HepG2 (cell line): ENCODE data around the gene GNG3. TPM values are rescaled to one million over a fixed set of nuclear protein-coding genes. Genes with fewer than 3 reads are reported as not detected.

Experiments
- ATAC-seq: fragments of 200-7000 bp; cut with Tn5 transposase; 3 replicates; pipeline ENCODE4 v1.9.1; 2020; ENCODE audit warnings: mild to moderate bottlenecking, moderate library complexity
- BruUV-seq: library from RNA; stranded (reverse); fragments of 400-500 nt; replicated peaks from 2 replicates; lab custom pipeline; 2021; lab: Mats Ljungman, UMichigan
- CTCF ChIA-PET: fragments of 300-600 bp; formaldehyde crosslinking; extraction: SDS; loops from one replicate; lab custom pipeline; 2021; ENCODE audit warnings: low total read pairs, inconsistent platforms, low intra/inter-chr PET ratio; lab: Yijun Ruan, JAX
- POLR2A ChIA-PET: fragments of 350-600 bp; sonication (Branson Sonifier 250); formaldehyde crosslinking; loops from one replicate; lab custom pipeline; 2020; ENCODE audit warnings: antibody characterized with exemption, inconsistent platforms; lab: Yijun Ruan, JAX
- DNase-seq: peaks from one replicate; pipeline ENCODE4 v3.0.0-alpha.2; 2015; ENCODE audit warnings: low spot score
- FAIRE-seq: peaks from 3 replicates; lab custom pipeline; 2011; peaks lifted over from hg19 to GRCh38; lab: Jason Lieb, UNC
- H2AFZ ChIP-seq: one replicate; pipeline ENCODE4 v1.6.1; 2011; ENCODE audit warnings: low read length, inconsistent platforms
- H3K27ac ChIP-seq: fragments of 300-600 bp; 3 replicates; pipeline ENCODE4 v1.8.0; 2011; ENCODE audit warnings: mixed run types, mild to moderate bottlenecking, mixed read lengths, low read length, inconsistent platforms; ENCODE audit not compliant: insufficient read depth; ENCODE audit errors: extremely low read length
- H3K27me3 ChIP-seq, 2 experiments: fragments of 200-600 bp in 1 of 2; 2 replicates in 1 of 2; 3 replicates in 1 of 2; pipeline versions ENCODE4 v1.6.0 to v1.8.0; 2011; ENCODE audit warnings: low read length in 2 of 2, mild to moderate bottlenecking in 2 of 2, moderate library complexity in 2 of 2, inconsistent platforms in 1 of 2; ENCODE audit not compliant: insufficient read depth in 2 of 2, control insufficient read depth in 1 of 2
- H3K36me3 ChIP-seq, 2 experiments: fragments of 200-600 bp in 1 of 2; replicated peaks in 1 of 2; 2 replicates in 1 of 2; 3 replicates in 1 of 2; pipeline versions ENCODE4 v1.5.1 to v1.8.0; 2011; ENCODE audit warnings: low read length in 2 of 2, inconsistent platforms in 1 of 2; ENCODE audit not compliant: insufficient read depth in 2 of 2, control insufficient read depth in 1 of 2
- H3K4me1 ChIP-seq: 2 replicates; pipeline ENCODE4 v1.5.1; 2012; ENCODE audit warnings: low read length, inconsistent platforms; ENCODE audit not compliant: insufficient read depth
- H3K4me2 ChIP-seq: 2 replicates; pipeline ENCODE4 v1.6.0; 2011; ENCODE audit warnings: low read depth, low read length, inconsistent platforms
- H3K4me3 ChIP-seq, 3 experiments: fragments of 200-600 bp in 1 of 3; sonication (generic), shearing (Covaris generic) in 1 of 3; replicated peaks in 1 of 3; 2 replicates each; pipeline ENCODE4 v1.5.1; 2011 to 2016; ENCODE audit warnings: low read length in 3 of 3, inconsistent platforms in 2 of 3, low read depth in 2 of 3, mild to moderate bottlenecking in 2 of 3, control low read depth in 1 of 3, mixed read lengths in 1 of 3; ENCODE audit not compliant: insufficient read depth in 1 of 3
- H3K79me2 ChIP-seq: one replicate; pipeline ENCODE4 v1.6.1; 2011; ENCODE audit warnings: low read length, inconsistent platforms; ENCODE audit not compliant: insufficient read depth
- H3K9ac ChIP-seq: 2 replicates; pipeline ENCODE4 v1.6.0; 2011; ENCODE audit warnings: mild to moderate bottlenecking, low read depth, low read length, inconsistent platforms; ENCODE audit not compliant: insufficient read depth
- H3K9me3 ChIP-seq: 2 replicates; pipeline ENCODE4 v1.5.1; 2012; ENCODE audit warnings: mild to moderate bottlenecking, low read length
- H4K20me1 ChIP-seq: 2 replicates; pipeline ENCODE4 v1.6.0; 2011; ENCODE audit warnings: inconsistent platforms, mild to moderate bottlenecking, low read length, moderate library complexity; ENCODE audit not compliant: insufficient read depth
- MEF2D ChIP-seq: sonication (generic); formaldehyde crosslinking; IDR thresholded peaks from 2 replicates; pipeline ENCODE4 v1.5.1; 2020; ENCODE audit warnings: mild to moderate bottlenecking, missing genetic modification reagents
- PBX2 ChIP-seq: IDR thresholded peaks from 2 replicates; pipeline ENCODE4 v1.6.1; 2016; ENCODE audit warnings: control low read depth
- RERE ChIP-seq: IDR thresholded peaks from 2 replicates; pipeline ENCODE4 v1.6.1; 2016; ENCODE audit warnings: low read depth, missing genetic modification reagents, missing compliant biosample characterization
- SIX1 ChIP-seq: sonication (generic); formaldehyde crosslinking; IDR thresholded peaks from 2 replicates; pipeline ENCODE4 v1.4.0; 2020; ENCODE audit warnings: missing genetic modification reagents, borderline replicate concordance
- TAF1 ChIP-seq: sonication (generic); formaldehyde crosslinking; IDR thresholded peaks from 2 replicates; pipeline ENCODE4 v1.4.0; 2020; ENCODE audit warnings: missing genetic modification reagents
- XRCC5 ChIP-seq: fragments of 200-400 bp; formaldehyde crosslinking; optimal IDR thresholded peaks from 2 replicates; pipeline ENCODE3; 2017; ENCODE audit warnings: mild to moderate bottlenecking, low read length
- YEATS2 ChIP-seq: sonication (generic); formaldehyde crosslinking; IDR thresholded peaks from 2 replicates; pipeline ENCODE4 v1.4.0; 2020; ENCODE audit warnings: missing genetic modification reagents, borderline replicate concordance
- ZNF512B ChIP-seq: sonication (generic); formaldehyde crosslinking; IDR thresholded peaks from 2 replicates; pipeline ENCODE4 v1.5.1; 2020; ENCODE audit warnings: missing genetic modification reagents, mild to moderate bottlenecking, borderline replicate concordance
- WGBS: methylation state at CpG from one replicate; pipeline ENCODE4 v1.1.6; 2017; ENCODE audit warnings: low lambda C conversion rate; 5-methylcytosine and 5-hydroxymethylcytosine counted together
- in situ Hi-C: cut with HindIII; loops from 2 replicates; pipeline ENCODE4 v1.10.0; 2017; ENCODE audit warnings: low pct_unique_long_range_greater_than_20kb; ENCODE audit not compliant: extremely low pct_ligation_motif_present
- intact Hi-C: fragments of 100-400 bp; cut with micrococcal nuclease; formaldehyde crosslinking; loops from one replicate; pipeline ENCODE4 v1.10.0; 2022; ENCODE audit not compliant: unreplicated experiment
- polyA plus RNA-seq, 8 experiments: library from polyadenylated mRNA; depleted of rRNA in 3 of 8; stranded (reverse) in 7 of 8; unstranded in 1 of 8; fragments of >200 nt; fragmentation: Illumina TruSeq in 4 of 8; extraction: Trizol in 4 of 8; gene quantifications; 2 replicates each; pipeline versions ENCODE4 v1.2.1 to v1.2.3, GENCODE V29; 2011 to 2016; ENCODE audit warnings: low read depth in 4 of 8, missing spikeins in 1 of 8, mixed read lengths in 1 of 8; ENCODE audit not compliant: insufficient read depth in 1 of 8
- total RNA-seq, 5 experiments: library from RNA; depleted of rRNA; stranded (reverse); fragments of >200 nt; fragmentation: Illumina TruSeq; extraction: Trizol; gene quantifications; 2 replicates each; pipeline ENCODE4 v1.2.3, GENCODE V29; 2016; ENCODE audit warnings: low read depth in 1 of 5
- TF ChIP-seq, protein P1 (sequence below): IDR thresholded peaks from 2 replicates; pipeline ENCODE4 v1.6.1; 2016; ENCODE audit warnings: missing genetic modification reagents, missing compliant biosample characterization
- TF ChIP-seq, protein P2 (sequence below): sonication (generic); formaldehyde crosslinking; IDR thresholded peaks from 2 replicates; pipeline ENCODE4 v1.9.0; 2022; ENCODE audit warnings: missing genetic modification reagents, mild to moderate bottlenecking, borderline replicate concordance

GNG3 gene
- total and polyA plus RNA-seq, 2 of the 13 experiments (the other 11 are each of a cell fraction or from before 2014, with no cell fraction given): not detected

- DNase-seq: peak; percentile 99
- ChIA-PET CTCF (no interaction called here), POLR2A (interaction anchor here (0.5 to 4.4 kb wide), 44 partner anchors 9 to 248 kb away, joined by 3 to 129 read pairs (median 6); partner anchors contain the start of genes AHNAK, B3GAT3, C11orf98 and CSKMT)
- peak; percentile 96 for ATAC-seq
- in situ Hi-C loops (no loop called here), intact Hi-C loops (no loop called here)
- Histone ChIP-seq H3K9me3 (no peaks in the 10 kb centered on the region), H3K36me3 (peaks cover 6 to 8% of the 10 kb centered on the region in 2 experiments; a peak in 3 of 5 replicates), H3K27ac (peak within 1 kb of the TSS; percentile 75), H3K4me1 (peaks cover 35% of the 10 kb centered on the region), H3K4me2 (peak within 1 kb of the TSS; percentile 82), H4K20me1 (no peaks in the 10 kb centered on the region), H3K27me3 (no peaks in the 10 kb centered on the region), H3K9ac (peak within 1 kb of the TSS; percentile 79), H3K4me3 (peak within 1 kb of the TSS; percentile 55 to 86 (median 81)), H3K79me2 (no peaks in the 10 kb centered on the region), H2AFZ (peak within 1 kb of the TSS; percentile 67)
- no TSS peak for BruUV-seq
- under 1% methylated on average over 40 of the region's 47 CpGs for WGBS
- peak; percentile 100 for FAIRE-seq
- TF ChIP-seq PBX2: peak; percentile 88
- TF ChIP-seq ZNF512B (CRISPR knock-in tag): no peak
- peak; percentile 64 for TF ChIP-seq XRCC5
- TF ChIP-seq MEF2D (CRISPR knock-in tag): peak; percentile 53; the same call in 1 of the 2 replicates
- TF ChIP-seq, protein P1, sequence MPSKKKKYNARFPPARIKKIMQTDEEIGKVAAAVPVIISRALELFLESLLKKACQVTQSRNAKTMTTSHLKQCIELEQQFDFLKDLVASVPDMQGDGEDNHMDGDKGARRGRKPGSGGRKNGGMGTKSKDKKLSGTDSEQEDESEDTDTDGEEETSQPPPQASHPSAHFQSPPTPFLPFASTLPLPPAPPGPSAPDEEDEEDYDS (CRISPR knock-in tag): peak; percentile 83
- peak; percentile 64; the same call in 1 of the 2 replicates for TF ChIP-seq TAF1 (CRISPR knock-in tag)
- TF ChIP-seq, protein P2, sequence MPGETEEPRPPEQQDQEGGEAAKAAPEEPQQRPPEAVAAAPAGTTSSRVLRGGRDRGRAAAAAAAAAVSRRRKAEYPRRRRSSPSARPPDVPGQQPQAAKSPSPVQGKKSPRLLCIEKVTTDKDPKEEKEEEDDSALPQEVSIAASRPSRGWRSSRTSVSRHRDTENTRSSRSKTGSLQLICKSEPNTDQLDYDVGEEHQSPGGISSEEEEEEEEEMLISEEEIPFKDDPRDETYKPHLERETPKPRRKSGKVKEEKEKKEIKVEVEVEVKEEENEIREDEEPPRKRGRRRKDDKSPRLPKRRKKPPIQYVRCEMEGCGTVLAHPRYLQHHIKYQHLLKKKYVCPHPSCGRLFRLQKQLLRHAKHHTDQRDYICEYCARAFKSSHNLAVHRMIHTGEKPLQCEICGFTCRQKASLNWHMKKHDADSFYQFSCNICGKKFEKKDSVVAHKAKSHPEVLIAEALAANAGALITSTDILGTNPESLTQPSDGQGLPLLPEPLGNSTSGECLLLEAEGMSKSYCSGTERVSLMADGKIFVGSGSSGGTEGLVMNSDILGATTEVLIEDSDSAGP (CRISPR knock-in tag): peak; percentile 67; the same call in 1 of the 2 replicates
- TF ChIP-seq YEATS2 (CRISPR knock-in tag): peak; percentile 52
- TF ChIP-seq RERE (CRISPR knock-in tag): no peak
- 0 out of 2 replicates have a peak, but pooled peaks have one; percentile 30 for TF ChIP-seq SIX1 (CRISPR knock-in tag)
These were observed 46.5 kb downstream of the GNG3 start, which contains the start of gene ZBTB3 for GRCh38 chr11:62753736-62754603. Gene ZBTB3, minus strand, starts transcription at chr11:62754160. Its CDS starts 496 bp downstream, at chr11:62753664.
